Neural progenitor cell (in vitro differentiated cells): ENCODE data around the gene THEM4. TPM values are rescaled to one million over a fixed set of nuclear protein-coding genes. Genes with fewer than 3 reads are reported as not detected.
"Not testable (repeated sequence)": the region's sequence is repeated elsewhere in the genome, so short reads cannot be mapped to it uniquely, and the experiment has no call there.

Source experiments
- DNase-seq: peaks from one replicate; pipeline ENCODE4 v3.0.0-alpha.2; 2016; ENCODE audit warnings: low spot score
- H2AFZ ChIP-seq: fragments of 200-600 bp; sonication (generic); replicated peaks from 2 replicates; pipeline ENCODE4 v1.6.1; 2016; ENCODE audit warnings: antibody characterized with exemption
- H3F3A ChIP-seq: fragments of 200-600 bp; sonication (generic); 2 replicates; pipeline ENCODE4 v1.6.1; 2016; ENCODE audit warnings: antibody characterized with exemption, low read depth
- H3K27ac ChIP-seq: fragments of 200-600 bp; sonication (generic); 2 replicates; pipeline ENCODE4 v1.5.1; 2016; ENCODE audit warnings: mild to moderate bottlenecking
- H3K27me3 ChIP-seq: fragments of 200-600 bp; sonication (generic); 2 replicates; pipeline ENCODE4 v1.6.1; 2016; ENCODE audit warnings: mild to moderate bottlenecking, moderate library complexity
- H3K36me3 ChIP-seq: fragments of 200-600 bp; sonication (generic); 2 replicates; pipeline ENCODE4 v1.5.1; 2016
- H3K4me1 ChIP-seq: fragments of 200-600 bp; sonication (generic); 2 replicates; pipeline ENCODE4 v1.6.1; 2016; ENCODE audit warnings: mixed run types
- H3K4me2 ChIP-seq: fragments of 200-600 bp; sonication (generic); 2 replicates; pipeline ENCODE4 v1.6.1; 2016
- H3K4me3 ChIP-seq: fragments of 200-600 bp; sonication (generic); 2 replicates; pipeline ENCODE4 v1.5.1; 2016
- H3K79me2 ChIP-seq: fragments of 200-600 bp; sonication (generic); 2 replicates; pipeline ENCODE4 v1.6.1; 2016; ENCODE audit warnings: low read depth
- H3K9ac ChIP-seq: fragments of 200-600 bp; sonication (generic); 2 replicates; pipeline ENCODE4 v1.6.1; 2016
- H3K9me3 ChIP-seq: fragments of 200-600 bp; sonication (generic); 2 replicates; pipeline ENCODE4 v1.5.1; 2016; ENCODE audit warnings: low read depth
- H4K20me1 ChIP-seq: fragments of 200-600 bp; sonication (generic); 2 replicates; pipeline ENCODE4 v1.6.1; 2016; ENCODE audit warnings: low read depth
- H3K27ac Mint-ChIP-seq: 3 replicates; pipeline ENCODE4 v1.8.0; 2021; ENCODE audit warnings: mixed read lengths
- H3K27me3 Mint-ChIP-seq: 2 replicates; pipeline ENCODE4 v1.8.0; 2022; ENCODE audit warnings: low read depth, mild to moderate bottlenecking, inconsistent platforms, moderate library complexity, mixed read lengths; ENCODE audit not compliant: insufficient read depth
- H3K36me3 Mint-ChIP-seq: 3 replicates; pipeline ENCODE4 v1.8.0; 2021; ENCODE audit warnings: mixed read lengths
- H3K4me1 Mint-ChIP-seq: 3 replicates; pipeline ENCODE4 v1.8.0; 2021; ENCODE audit warnings: mixed read lengths
- H3K4me3 Mint-ChIP-seq: 3 replicates; pipeline ENCODE4 v1.8.0; 2021; ENCODE audit warnings: mild to moderate bottlenecking, moderate library complexity, mixed read lengths
- H3K9me3 Mint-ChIP-seq: 3 replicates; pipeline ENCODE4 v1.8.0; 2020; ENCODE audit warnings: mixed read lengths
- CTCF ChIP-seq: fragments of 200-600 bp; sonication (generic); IDR thresholded peaks from 2 replicates; pipeline ENCODE4 v1.5.1; 2017; ENCODE audit warnings: antibody characterized with exemption, mild to moderate bottlenecking
- EZH2 ChIP-seq: fragments of 200-600 bp; sonication (generic); IDR thresholded peaks from 2 replicates; pipeline ENCODE4 v1.6.1; 2017; ENCODE audit warnings: antibody characterized with exemption, mild to moderate bottlenecking, moderate library complexity
- EZH2phosphoT487 ChIP-seq: fragments of 200-600 bp; sonication (generic); IDR thresholded peaks from 2 replicates; pipeline ENCODE4 v1.6.1; 2017; ENCODE audit warnings: antibody characterized with exemption
- total RNA-seq: library from RNA; depleted of rRNA; stranded (reverse); fragments of >200 nt; gene quantifications from 2 replicates; pipeline ENCODE4 v1.2.3, GENCODE V29; 2015; ENCODE audit warnings: low replicate concordance

The THEM4 gene
- total RNA-seq, 1 donor from 2014 or later: 14.1 TPM

GRCh38 chr1:151912973-151913372 lies 3.7 kb upstream of the THEM4 start:
- Mint-ChIP-seq H3K4me3 (no peak overlapping the region), H3K4me1 (peaks cover 9% of the 10 kb centered on the region), H3K27ac (no peak overlapping the region), H3K36me3 (no peaks in the 10 kb centered on the region), H3K9me3 (peaks cover 10% of the 10 kb centered on the region), H3K27me3 (peaks cover 10% of the 10 kb centered on the region)
- peaks cover 4% of the 10 kb centered on the region for H3K9me3 ChIP-seq
- no peaks in the 10 kb centered on the region for H3K79me2 ChIP-seq
- H3K4me3 ChIP-seq: no peak overlapping the region
- H3F3A ChIP-seq: peaks cover 24% of the 10 kb centered on the region
- H3K27ac ChIP-seq: no peak overlapping the region
- no peaks in the 10 kb centered on the region for H3K4me1 ChIP-seq
- H3K9ac ChIP-seq: no peak overlapping the region
- H3K27me3 ChIP-seq: peaks cover 13% of the 10 kb centered on the region
- DNase-seq: no peak
- no peak for TF ChIP-seq EZH2
- TF ChIP-seq CTCF: no peak
- TF ChIP-seq EZH2phosphoT487: no peak
- no peak overlapping the region for H2AFZ ChIP-seq
- no peak overlapping the region for H3K4me2 ChIP-seq
- H4K20me1 ChIP-seq: no peaks in the 10 kb centered on the region
- H3K36me3 ChIP-seq: no peaks in the 10 kb centered on the region

GRCh38 chr1:151908228-151908691 lies 1.1 kb downstream of the THEM4 start:
- H3K27ac ChIP-seq: no peak overlapping the region
- no peak overlapping the region for H2AFZ ChIP-seq
- peak overlapping the region; percentile 63 for H3K4me3 ChIP-seq
- no peaks in the 10 kb centered on the region for H4K20me1 ChIP-seq
- no peak overlapping the region for H3K9ac ChIP-seq
- no peak overlapping the region for H3K27ac Mint-ChIP-seq
- H3K4me3 Mint-ChIP-seq: peak overlapping the region; percentile 78
- peaks cover 7% of the 10 kb centered on the region for H3K9me3 ChIP-seq
- H3F3A ChIP-seq: peaks cover 24% of the 10 kb centered on the region
- H3K27me3 ChIP-seq: peaks cover 13% of the 10 kb centered on the region
- no peaks in the 10 kb centered on the region for H3K79me2 ChIP-seq
- H3K4me1 Mint-ChIP-seq: peaks cover 10% of the 10 kb centered on the region
- peaks cover 15% of the 10 kb centered on the region for H3K36me3 Mint-ChIP-seq
- H3K4me2 ChIP-seq: peak overlapping the region; percentile 91
- H3K36me3 ChIP-seq: no peaks in the 10 kb centered on the region
- peaks cover 29% of the 10 kb centered on the region for H3K9me3 Mint-ChIP-seq
- no peaks in the 10 kb centered on the region for H3K4me1 ChIP-seq
- TF ChIP-seq CTCF (no peak), EZH2phosphoT487 (no peak), EZH2 (no peak)
- peak; percentile 11 for DNase-seq
- H3K27me3 Mint-ChIP-seq: peaks cover 9% of the 10 kb centered on the region

- peaks cover 13% of the 10 kb centered on the region for H3K27me3 ChIP-seq
- no peak overlapping the region for H3K4me3 ChIP-seq
- H3K4me2 ChIP-seq: no peak overlapping the region
- peaks cover 4% of the 10 kb centered on the region for H3K9me3 ChIP-seq
- no peak overlapping the region for H2AFZ ChIP-seq
- TF ChIP-seq CTCF (no peak), EZH2 (no peak), EZH2phosphoT487 (no peak)
- H3F3A ChIP-seq: peaks cover 24% of the 10 kb centered on the region
- H3K27me3 Mint-ChIP-seq: peaks cover 9% of the 10 kb centered on the region
- no peak overlapping the region for H3K27ac ChIP-seq
- peaks cover 15% of the 10 kb centered on the region for H3K36me3 Mint-ChIP-seq
- peak overlapping the region; percentile 3 for H3K4me3 Mint-ChIP-seq
- H3K36me3 ChIP-seq: no peaks in the 10 kb centered on the region
- H3K9me3 Mint-ChIP-seq: peaks cover 27% of the 10 kb centered on the region
- H3K27ac Mint-ChIP-seq: no peak overlapping the region
- no peak for DNase-seq
- H3K79me2 ChIP-seq: no peaks in the 10 kb centered on the region
- no peaks in the 10 kb centered on the region for H3K4me1 ChIP-seq
- no peaks in the 10 kb centered on the region for H4K20me1 ChIP-seq
- peaks cover 10% of the 10 kb centered on the region for H3K4me1 Mint-ChIP-seq
- no peak overlapping the region for H3K9ac ChIP-seq
Measured at GRCh38 chr1:151907363-151908139, 1.8 kb downstream of the THEM4 start.

GRCh38 chr1:151906324-151906645 lies 3.0 kb downstream of the THEM4 start:
- not testable (repeated sequence) for H3K4me1 Mint-ChIP-seq, H3K4me3 Mint-ChIP-seq, H3K4me2 ChIP-seq, H3K27ac ChIP-seq, H3K27ac Mint-ChIP-seq, DNase-seq, H4K20me1 ChIP-seq, H3K36me3 ChIP-seq, H3K4me1 ChIP-seq, H3K9me3 ChIP-seq, H3K9ac ChIP-seq, H2AFZ ChIP-seq, H3K79me2 ChIP-seq, H3K4me3 ChIP-seq, H3K27me3 Mint-ChIP-seq
- Mint-ChIP-seq H3K36me3 (peaks cover 21% of the 10 kb centered on the region), H3K9me3 (peaks cover 37% of the 10 kb centered on the region)
- H3K27me3 ChIP-seq: peaks cover 13% of the 10 kb centered on the region
- peaks cover 24% of the 10 kb centered on the region for H3F3A ChIP-seq

- H3K27ac ChIP-seq, DNase-seq, H3K9me3 ChIP-seq, H3K9ac ChIP-seq, H3K4me3 Mint-ChIP-seq, H2AFZ ChIP-seq, H3K4me1 ChIP-seq, H3K36me3 ChIP-seq, H3K27me3 Mint-ChIP-seq, H3K4me3 ChIP-seq, H4K20me1 ChIP-seq, H3K4me2 ChIP-seq, H3K79me2 ChIP-seq, H3K27ac Mint-ChIP-seq, H3K4me1 Mint-ChIP-seq: not testable (repeated sequence)
- Histone ChIP-seq H3K27me3 (peaks cover 11% of the 10 kb centered on the region), H3F3A (peaks cover 24% of the 10 kb centered on the region)
- H3K9me3 Mint-ChIP-seq: peaks cover 40% of the 10 kb centered on the region
- H3K36me3 Mint-ChIP-seq: peaks cover 21% of the 10 kb centered on the region
Measured at GRCh38 chr1:151905443-151906323, 3.6 kb downstream of the THEM4 start.
